Measurements from ENCODE around the gene AK1. TPM values are rescaled to one million over a fixed set of nuclear protein-coding genes. Genes with fewer than 3 reads are reported as not detected.

AK1 gene
- total and polyA plus RNA-seq, 2 of the 13 experiments (the other 11 are each of a cell fraction or from before 2014, with no cell fraction given), result 19.1 to 32.8 TPM

- no peak overlapping the region for H3K4me3 ChIP-seq (replicated peaks in 1 of 3; ENCODE audit: insufficient read depth in 1 of 3, low read depth in 2 of 3, low read length in 3 of 3)
- TF ChIP-seq ZMYM2 (CRISPR knock-in tag; IDR thresholded peaks at IDR 0.05) (no peak), MAF1 (CRISPR knock-in tag; IDR thresholded peaks at IDR 0.05; ENCODE audit: borderline replicate concordance) (no peak), SRSF4 (IDR thresholded peaks at IDR 0.05; ENCODE audit: low read depth, low read length, poor library complexity, severe bottlenecking) (no peak), NFKBIZ (CRISPR knock-in tag; IDR thresholded peaks at IDR 0.05) (no peak), ZNF782 (CRISPR knock-in tag; IDR thresholded peaks at IDR 0.05; ENCODE audit: borderline replicate concordance) (no peak), CERS6 (CRISPR knock-in tag; IDR thresholded peaks at IDR 0.05) (no peak), FIP1L1 (IDR thresholded peaks at IDR 0.05; ENCODE audit: borderline replicate concordance, insufficient read depth, low read depth, low read length) (no peak), MTF1 (CRISPR knock-in tag; IDR thresholded peaks at IDR 0.05) (no peak), KAT8 (CRISPR knock-in tag; IDR thresholded peaks at IDR 0.05) (no peak), ZNF510 (CRISPR knock-in tag; IDR thresholded peaks at IDR 0.05; ENCODE audit: low read depth) (no peak), ZNF800 (CRISPR knock-in tag; IDR thresholded peaks at IDR 0.05) (no peak), CCDC6 (CRISPR knock-in tag; IDR thresholded peaks at IDR 0.05) (no peak), ZNF749 (CRISPR knock-in tag; IDR thresholded peaks at IDR 0.05; ENCODE audit: borderline replicate concordance) (no peak), ZNF674 (CRISPR knock-in tag; IDR thresholded peaks at IDR 0.05; ENCODE audit: low read depth) (no peak), BHLHE40 (IDR thresholded peaks at IDR 0.05; ENCODE audit: low read length) (no peak), ZNF326 (CRISPR knock-in tag; IDR thresholded peaks at IDR 0.05; ENCODE audit: borderline replicate concordance) (no peak)
- TF ChIP-seq, protein P1, sequence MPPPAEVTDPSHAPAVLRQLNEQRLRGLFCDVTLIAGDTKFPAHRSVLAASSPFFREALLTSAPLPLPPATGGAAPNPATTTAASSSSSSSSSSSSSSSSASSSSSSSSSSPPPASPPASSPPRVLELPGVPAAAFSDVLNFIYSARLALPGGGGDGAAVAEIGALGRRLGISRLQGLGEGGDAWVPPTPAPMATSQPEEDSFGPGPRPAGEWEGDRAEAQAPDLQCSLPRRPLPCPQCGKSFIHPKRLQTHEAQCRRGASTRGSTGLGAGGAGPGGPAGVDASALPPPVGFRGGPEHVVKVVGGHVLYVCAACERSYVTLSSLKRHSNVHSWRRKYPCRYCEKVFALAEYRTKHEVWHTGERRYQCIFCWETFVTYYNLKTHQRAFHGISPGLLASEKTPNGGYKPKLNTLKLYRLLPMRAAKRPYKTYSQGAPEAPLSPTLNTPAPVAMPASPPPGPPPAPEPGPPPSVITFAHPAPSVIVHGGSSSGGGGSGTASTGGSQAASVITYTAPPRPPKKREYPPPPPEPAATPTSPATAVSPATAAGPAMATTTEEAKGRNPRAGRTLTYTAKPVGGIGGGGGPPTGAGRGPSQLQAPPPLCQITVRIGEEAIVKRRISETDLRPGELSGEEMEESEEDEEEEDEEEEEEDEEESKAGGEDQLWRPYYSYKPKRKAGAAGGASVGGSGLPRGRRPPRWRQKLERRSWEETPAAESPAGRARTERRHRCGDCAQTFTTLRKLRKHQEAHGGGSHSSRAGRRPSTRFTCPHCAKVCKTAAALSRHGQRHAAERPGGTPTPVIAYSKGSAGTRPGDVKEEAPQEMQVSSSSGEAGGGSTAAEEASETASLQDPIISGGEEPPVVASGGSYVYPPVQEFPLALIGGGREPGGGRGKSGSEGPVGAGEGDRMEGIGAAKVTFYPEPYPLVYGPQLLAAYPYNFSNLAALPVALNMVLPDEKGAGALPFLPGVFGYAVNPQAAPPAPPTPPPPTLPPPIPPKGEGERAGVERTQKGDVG (CRISPR knock-in tag; IDR thresholded peaks at IDR 0.05; ENCODE audit: borderline replicate concordance), result no peak
- no peaks in the 10 kb centered on the region for H3K27me3 ChIP-seq (ENCODE audit: control insufficient read depth in 1 of 2, insufficient read depth in 2 of 2, low read length in 2 of 2)
- no peak overlapping the region for H3K9ac ChIP-seq (ENCODE audit: insufficient read depth, low read depth, low read length)
- ATAC-seq (no peak), FAIRE-seq (no peak), DNase-seq (ENCODE audit: low spot score) (no peak)
- peaks cover 24% of the 10 kb centered on the region for H3K4me1 ChIP-seq (ENCODE audit: insufficient read depth, low read length)
- H3K36me3 ChIP-seq (replicated peaks in 1 of 2; ENCODE audit: control insufficient read depth in 1 of 2, insufficient read depth in 2 of 2, low read length in 2 of 2), result no peaks in the 10 kb centered on the region; a peak in 2 of 5 replicates
- in situ Hi-C loops (cut with HindIII; ENCODE audit: extremely low pct_ligation_motif_present, low pct_unique_long_range_greater_than_20kb) (no loop called here), intact Hi-C loops (cut with micrococcal nuclease; ENCODE audit: unreplicated experiment) (no loop called here)
- H3K27ac ChIP-seq (ENCODE audit: extremely low read length, insufficient read depth, low read length), result no peak overlapping the region
- CTCF ChIA-PET (ENCODE audit: low intra/inter-chr PET ratio, low total read pairs), result no interaction called here
- WGBS (ENCODE audit: low lambda C conversion rate), result 92% methylated on average over 21 of the region's 30 CpGs
- BruUV-seq (replicated peaks), result no TSS peak
- no peaks in the 10 kb centered on the region for H3K79me2 ChIP-seq (ENCODE audit: insufficient read depth, low read length)
- H3K4me2 ChIP-seq (ENCODE audit: low read depth, low read length), result no peak overlapping the region
- H4K20me1 ChIP-seq (ENCODE audit: insufficient read depth, low read length), result no peaks in the 10 kb centered on the region
- POLR2A ChIA-PET, result interaction anchor here (0.6 kb wide), 1 partner anchor 81 kb away, joined by 3 read pairs; no protein-coding TSS in a partner anchor
- no peaks in the 10 kb centered on the region for H3K9me3 ChIP-seq (ENCODE audit: low read length)
- H2AFZ ChIP-seq (ENCODE audit: low read length), result no peak overlapping the region
These were observed 9.9 kb downstream of the AK1 start for GRCh38 chr9:127867356-127868277.

Data from HepG2 (cell line).